H1 (cell line): ENCODE results near the gene MLN. TPM values are rescaled to one million over a fixed set of nuclear protein-coding genes. Genes with fewer than 3 reads are reported as not detected.

ENCODE experiments used
- CTCF ChIA-PET: fragments of 300-600 bp; sonication (Branson Sonifier 250); formaldehyde crosslinking; loops from one replicate; lab custom pipeline; 2021; ENCODE audit not compliant: partially characterized antibody; lab: Charles Lee
- POLR2A ChIA-PET: fragments of 300-600 bp; sonication (Branson Sonifier 250); formaldehyde crosslinking; loops from one replicate; lab custom pipeline; 2021; ENCODE audit warnings: inconsistent platforms; ENCODE audit not compliant: partially characterized antibody; lab: Charles Lee
- DNase-seq, 2 experiments: peaks; one replicate each; pipeline versions ENCODE4 v3.0.0 to v3.0.0-alpha.2; 2010 to 2022; ENCODE audit warnings: low spot score in 2 of 2, low read depth in 1 of 2, mixed read lengths in 1 of 2
- FAIRE-seq: peaks from 2 replicates; lab custom pipeline; 2011; peaks lifted over from hg19 to GRCh38; lab: Jason Lieb, UNC
- H2AFZ ChIP-seq: 2 replicates; pipeline ENCODE4 v1.8.1; 2012; ENCODE audit warnings: low read length, inconsistent platforms
- H2AK5ac ChIP-seq: 2 replicates; pipeline ENCODE4 v1.6.1; 2013; ENCODE audit warnings: low read depth, low read length
- H2BK120ac ChIP-seq: replicated peaks from 2 replicates; pipeline ENCODE3; 2013; ENCODE audit warnings: low read depth, low read length, inconsistent platforms
- H2BK12ac ChIP-seq: 2 replicates; pipeline ENCODE4 v1.6.1; 2013; ENCODE audit warnings: low read depth, low read length
- H2BK15ac ChIP-seq: 2 replicates; pipeline ENCODE4 v1.6.1; 2013; ENCODE audit warnings: low read length
- H2BK20ac ChIP-seq: 2 replicates; pipeline ENCODE4 v1.6.1; 2013; ENCODE audit warnings: low read length
- H2BK5ac ChIP-seq: 2 replicates; pipeline ENCODE4 v1.6.1; 2013; ENCODE audit warnings: low read depth, low read length
- H3K14ac ChIP-seq: 2 replicates; pipeline ENCODE4 v1.6.1; 2013; ENCODE audit warnings: inconsistent platforms; ENCODE audit not compliant: insufficient read length
- H3K18ac ChIP-seq: 2 replicates; pipeline ENCODE4 v1.6.1; 2013; ENCODE audit warnings: low read length; ENCODE audit errors: extremely low read depth
- H3K23ac ChIP-seq: 2 replicates; pipeline ENCODE4 v1.6.1; 2013; ENCODE audit warnings: inconsistent platforms; ENCODE audit not compliant: insufficient read length
- H3K23me2 ChIP-seq: 2 replicates; pipeline ENCODE4 v1.6.1; 2013; ENCODE audit warnings: low read depth, low read length
- H3K27ac ChIP-seq: 2 replicates; pipeline ENCODE4 v1.6.1; 2011; ENCODE audit warnings: low read depth, low read length, inconsistent platforms
- H3K27me3 ChIP-seq, 4 experiments: replicated peaks in 1 of 4; 1 replicate in 1 of 4; 2 replicates in 3 of 4; pipeline versions ENCODE4 v1.6.1 to v1.8.1; 2011 to 2013; ENCODE audit warnings: low read length in 3 of 4, mild to moderate bottlenecking in 3 of 4, inconsistent platforms in 2 of 4, mixed read lengths in 2 of 4, moderate library complexity in 1 of 4; ENCODE audit not compliant: control insufficient read depth in 3 of 4, insufficient read depth in 3 of 4; ENCODE audit errors: extremely low read depth in 1 of 4
- H3K36me3 ChIP-seq, 4 experiments: 2 replicates each; pipeline versions ENCODE4 v1.6.1 to v1.8.1; 2011 to 2013; ENCODE audit warnings: mild to moderate bottlenecking in 4 of 4, low read length in 3 of 4, moderate library complexity in 2 of 4, control low read depth in 1 of 4, inconsistent platforms in 1 of 4; ENCODE audit not compliant: insufficient read depth in 4 of 4, control insufficient read depth in 2 of 4
- H3K4ac ChIP-seq: replicated peaks from 2 replicates; pipeline ENCODE3; 2013; ENCODE audit warnings: low read length, low read depth, mixed read lengths, inconsistent platforms; ENCODE audit not compliant: insufficient read length
- H3K4me1 ChIP-seq, 4 experiments: replicated peaks in 1 of 4; 1 replicate in 1 of 4; 2 replicates in 3 of 4; pipeline versions ENCODE4 v1.6.1 to v1.8.1; 2011 to 2013; ENCODE audit warnings: low read length in 3 of 4, inconsistent platforms in 2 of 4, mixed read lengths in 1 of 4; ENCODE audit not compliant: insufficient read depth in 4 of 4, control insufficient read depth in 3 of 4
- H3K4me2 ChIP-seq, 2 experiments: 2 replicates each; pipeline versions ENCODE4 v1.6.1 to v1.8.1; 2011 to 2013; ENCODE audit warnings: low read depth in 2 of 2, low read length in 2 of 2, control low read depth in 1 of 2, inconsistent platforms in 1 of 2, mild to moderate bottlenecking in 1 of 2; ENCODE audit not compliant: insufficient read depth in 1 of 2
- H3K4me3 ChIP-seq, 4 experiments: fragments of 200-600, 300-600 bp in 1 of 4; sonication (generic), shearing (Covaris generic), sonication (Bioruptor Twin) in 1 of 4; 2 replicates each; pipeline versions ENCODE4 v1.5.1 to v1.8.1; 2011 to 2016; ENCODE audit warnings: low read length in 4 of 4, low read depth in 3 of 4, control low read depth in 2 of 4, inconsistent platforms in 2 of 4, mild to moderate bottlenecking in 2 of 4, mixed read lengths in 1 of 4, moderate library complexity in 1 of 4; ENCODE audit not compliant: insufficient read depth in 2 of 4; ENCODE audit errors: extremely low read depth in 1 of 4
- H3K56ac ChIP-seq: replicated peaks from 2 replicates; pipeline ENCODE3; 2013; ENCODE audit warnings: low read depth, mild to moderate bottlenecking, mixed read lengths, low read length, inconsistent platforms; ENCODE audit not compliant: insufficient read length
- H3K79me1 ChIP-seq: 2 replicates; pipeline ENCODE4 v1.6.1; 2013; ENCODE audit warnings: low read depth, low read length, control low read depth
- H3K79me2 ChIP-seq, 2 experiments: 2 replicates each; pipeline versions ENCODE4 v1.6.1 to v1.8.1; 2012 to 2013; ENCODE audit warnings: low read length in 2 of 2, mild to moderate bottlenecking in 2 of 2, inconsistent platforms in 1 of 2; ENCODE audit not compliant: insufficient read depth in 2 of 2, control insufficient read depth in 1 of 2
- H3K9ac ChIP-seq, 4 experiments: replicated peaks in 1 of 4; 1 replicate in 1 of 4; 2 replicates in 3 of 4; pipeline versions ENCODE4 v1.6.1 to v1.8.1; 2011 to 2013; ENCODE audit warnings: low read depth in 3 of 4, low read length in 3 of 4, control low read depth in 2 of 4, mild to moderate bottlenecking in 2 of 4, moderate library complexity in 2 of 4, inconsistent platforms in 1 of 4; ENCODE audit errors: extremely low read depth in 1 of 4
- H3K9me3 ChIP-seq, 2 experiments: 2 replicates each; pipeline versions ENCODE4 v1.6.1 to v1.8.1; 2012 to 2013; ENCODE audit warnings: mild to moderate bottlenecking in 2 of 2, moderate library complexity in 2 of 2, control low read depth in 1 of 2, inconsistent platforms in 1 of 2, low read depth in 1 of 2, low read length in 1 of 2, mixed read lengths in 1 of 2; ENCODE audit not compliant: insufficient read depth in 2 of 2
- H4K20me1 ChIP-seq, 2 experiments: replicated peaks in 1 of 2; 2 replicates each; pipeline versions ENCODE3 to v1.8.1; 2011 to 2013; ENCODE audit warnings: inconsistent platforms in 2 of 2, low read length in 2 of 2, mild to moderate bottlenecking in 1 of 2; ENCODE audit not compliant: insufficient read depth in 2 of 2, control insufficient read depth in 1 of 2
- H4K5ac ChIP-seq: 2 replicates; pipeline ENCODE4 v1.6.1; 2013; ENCODE audit warnings: low read length, low read depth, mixed read lengths, inconsistent platforms; ENCODE audit not compliant: insufficient read length
- H4K8ac ChIP-seq: 2 replicates; pipeline ENCODE4 v1.8.0; 2013; ENCODE audit warnings: mild to moderate bottlenecking, moderate library complexity, low read length, inconsistent platforms; ENCODE audit not compliant: insufficient read depth; ENCODE audit errors: extremely low read depth
- H4K91ac ChIP-seq: replicated peaks from 2 replicates; pipeline ENCODE3; 2013; ENCODE audit warnings: low read length, mixed read lengths, inconsistent platforms; ENCODE audit not compliant: insufficient read length
- EP300 ChIP-seq, 2 experiments: IDR thresholded peaks; 1 replicate in 1 of 2; 2 replicates in 1 of 2; pipeline ENCODE4 v1.6.1; 2011 to 2012; ENCODE audit warnings: low read depth in 2 of 2, low read length in 2 of 2, mild to moderate bottlenecking in 2 of 2, borderline replicate concordance in 1 of 2, inconsistent platforms in 1 of 2, moderate library complexity in 1 of 2
- MAFK ChIP-seq: IDR thresholded peaks from 2 replicates; pipeline ENCODE4 v1.6.1; 2012; ENCODE audit warnings: low read depth, mild to moderate bottlenecking, improper control_type of control experiment, low read length
- NANOG ChIP-seq: IDR thresholded peaks from 2 replicates; pipeline ENCODE4 v1.6.1; 2011; ENCODE audit warnings: low read length, low read depth, mild to moderate bottlenecking, inconsistent platforms; ENCODE audit not compliant: insufficient read depth, poor library complexity, severe bottlenecking
- PHF8 ChIP-seq: fragments of 200-600 bp; sonication (generic); conservative IDR thresholded peaks from 2 replicates; pipeline ENCODE4 v1.7.1; 2012; ENCODE audit warnings: low read depth, mild to moderate bottlenecking, inconsistent platforms, low read length, moderate library complexity
- SRF ChIP-seq: IDR thresholded peaks from 2 replicates; pipeline ENCODE4 v1.6.1; 2011; ENCODE audit warnings: mild to moderate bottlenecking, low read depth, low read length, moderate library complexity
- SUZ12 ChIP-seq: fragments of 200-600 bp; sonication (generic); IDR thresholded peaks from 2 replicates; pipeline ENCODE4 v1.6.1; 2012; ENCODE audit warnings: mild to moderate bottlenecking, inconsistent platforms, low read length, moderate library complexity, mixed read lengths
- TBP ChIP-seq: IDR thresholded peaks from 2 replicates; pipeline ENCODE4 v1.6.1; 2011; ENCODE audit warnings: low read depth, low read length, improper control_type of control experiment
- WGBS, 2 experiments: shearing (Covaris generic) in 1 of 2; methylation state at CpG; one replicate each; pipeline versions ENCODE4 v1.1.6 to v1.1.7; 2013 to 2015; ENCODE audit warnings: low lambda C conversion rate in 2 of 2, mixed read lengths in 2 of 2, inconsistent platforms in 1 of 2, low coverage in 1 of 2, missing lambda C conversion rate in 1 of 2; ENCODE audit not compliant: insufficient replicate concordance in 2 of 2, insufficient coverage in 1 of 2, insufficient read length in 1 of 2; ENCODE audit errors: extremely low coverage in 1 of 2, missing lambda C conversion rate in 1 of 2; 5-methylcytosine and 5-hydroxymethylcytosine counted together
- polyA plus RNA-seq, 7 experiments: library from polyadenylated mRNA; depleted of rRNA in 3 of 7; stranded (reverse) in 5 of 7; unstranded in 2 of 7; fragments of >200 nt in 5 of 7; fragments of 200-250 nt in 2 of 7; gene quantifications; 1 replicate in 5 of 7; 2 replicates in 1 of 7; 4 replicates in 1 of 7; pipeline versions ENCODE4 v1.2.1 to v1.2.3, GENCODE V29; 2011 to 2013; ENCODE audit warnings: missing spikeins in 2 of 7, mixed read lengths in 2 of 7
- total RNA-seq: library from RNA; stranded (reverse); fragmentation: NEBNext Ultra II Directional; extraction: Animal tissue kit (Norgen Biotek cat#: 25700); gene quantifications from 2 replicates; pipeline ENCODE4 v1.2.1, GENCODE V29; 2021

MLN gene
- total and polyA plus RNA-seq, 2 of the 8 experiments (the other 6 are each of a cell fraction or from before 2014, with no cell fraction given), result not detected

DNA sequence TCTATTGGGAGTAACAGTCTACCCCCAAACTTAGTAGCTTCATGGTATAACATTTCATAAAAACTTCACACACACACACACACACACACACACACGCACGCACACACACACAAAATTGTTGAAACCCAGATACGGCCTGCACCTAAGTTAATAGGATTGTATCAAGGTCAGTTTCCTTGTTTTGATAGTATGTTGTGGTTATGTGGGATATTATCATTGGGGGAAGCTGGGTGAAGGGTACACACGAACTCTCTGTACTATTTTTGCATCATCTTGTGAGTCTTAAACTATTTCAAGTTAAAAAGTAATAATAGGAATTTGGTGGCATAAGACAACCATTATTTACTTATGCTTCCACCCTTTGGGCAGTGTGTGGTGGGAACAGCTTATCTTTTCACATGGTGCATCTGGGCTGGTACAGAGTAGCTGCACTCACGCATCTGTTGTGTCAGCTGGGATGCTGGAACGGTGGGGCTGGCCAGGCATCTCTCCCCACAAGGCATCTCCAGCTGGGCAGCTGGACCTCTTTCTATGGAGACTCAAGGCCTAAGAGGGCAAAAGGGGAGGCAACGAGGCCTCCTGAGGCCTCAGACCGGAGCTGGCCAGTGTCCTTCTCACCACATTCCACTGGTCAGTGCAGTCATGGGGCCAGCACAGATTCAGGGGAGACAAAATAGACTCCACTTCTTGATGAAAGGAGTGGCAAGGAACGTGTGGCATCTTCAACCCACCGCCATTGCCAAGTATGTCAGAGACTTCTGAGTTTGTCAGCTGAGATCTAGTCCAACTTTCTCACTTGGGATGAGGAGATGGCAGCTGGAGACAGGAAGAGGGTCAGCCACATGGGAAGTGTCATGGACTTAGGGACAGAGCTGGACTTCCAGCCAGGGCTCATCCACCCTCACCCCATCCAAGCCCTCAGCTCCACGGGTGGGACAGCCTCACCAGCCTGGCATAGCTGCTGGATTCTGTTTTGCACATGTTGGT, 36.6 kb downstream of the MLN start:
- H3K18ac ChIP-seq, result no peak overlapping the region
- DNase-seq, result no peak
- CTCF ChIA-PET, result interaction anchor here (0.6 to 14.3 kb wide), 48 partner anchors 8 to 387 kb away, joined by 3 to 157 read pairs (median 5); partner anchors contain the start of genes IP6K3, MLN and UQCC2
- POLR2A ChIA-PET, result interaction anchor here (0.6 to 9.3 kb wide), 4 partner anchors 14 to 469 kb away, joined by 3 to 101 read pairs (median 4); partner anchors contain the start of genes HMGA1 and UQCC2
- no peak overlapping the region for H4K5ac ChIP-seq
- H2BK20ac ChIP-seq, result no peak overlapping the region
- H4K8ac ChIP-seq, result peak overlapping the region; percentile 76; the same call in 1 of the 2 replicates
- no peaks in the 10 kb centered on the region for H3K9me3 ChIP-seq
- H2AFZ ChIP-seq, result no peak overlapping the region
- H3K4me2 ChIP-seq, result no peak overlapping the region
- H2BK5ac ChIP-seq, result no peak overlapping the region
- peaks cover 10 to 28% (median 17%) of the 10 kb centered on the region in 4 experiments for H3K4me1 ChIP-seq
- no peak overlapping the region for H4K91ac ChIP-seq
- H3K56ac ChIP-seq, result no peak overlapping the region
- no peak overlapping the region for H2BK12ac ChIP-seq
- H3K27me3 ChIP-seq, result no peaks in the 10 kb centered on the region
- no peaks in the 10 kb centered on the region for H3K79me1 ChIP-seq
- H3K9ac ChIP-seq, result no peak overlapping the region
- no peaks in the 10 kb centered on the region for H3K23me2 ChIP-seq
- no peak overlapping the region for H3K4me3 ChIP-seq
- H3K23ac ChIP-seq, result no peak overlapping the region
- no peak overlapping the region for H3K27ac ChIP-seq
- H3K79me2 ChIP-seq, result no peaks in the 10 kb centered on the region
- peaks cover 0 to 2% (median 0%) of the 10 kb centered on the region in 4 experiments; a peak in 1 of 8 replicates for H3K36me3 ChIP-seq
- 78% methylated on average over 11 of the region's 11 CpGs; no CpG with 5 or more reads in 1 of the 2 experiments for WGBS, 2 experiments
- no peak overlapping the region for H3K14ac ChIP-seq
- H2BK15ac ChIP-seq, result peak overlapping the region; percentile 89; the same call in 1 of the 2 replicates
- FAIRE-seq, result no peak
- no peak overlapping the region for H3K4ac ChIP-seq
- H4K20me1 ChIP-seq, result no peaks in the 10 kb centered on the region
- no peak overlapping the region for H2AK5ac ChIP-seq
- H2BK120ac ChIP-seq, result no peak overlapping the region
- no peak for TF ChIP-seq SUZ12
- no peak for TF ChIP-seq TBP
- TF ChIP-seq PHF8, result no peak
- no peak for TF ChIP-seq MAFK
- TF ChIP-seq SRF, result no peak
- no peak for TF ChIP-seq NANOG
- TF ChIP-seq EP300 (IDR thresholded peaks at IDR 0.05; ENCODE audit: borderline replicate concordance in 1 of 2, low read depth in 2 of 2, low read length in 2 of 2), result no peak
